ENCODE measurements around the gene ADAM23.

- no peak for TF ChIP-seq CTCF (IDR thresholded peaks at IDR 0.05)
- TF ChIP-seq POLR2A (IDR thresholded peaks at IDR 0.05), result no peak
Measured at GRCh38 chr2:206520450-206520849, 77.1 kb downstream of the ADAM23 start.

Data from ovary (tissue), 3 donors.